Aorta (tissue), 5 donors: ENCODE results near the gene VWA2. TPM values are rescaled to one million over a fixed set of nuclear protein-coding genes. Genes with fewer than 3 reads are reported as not detected.

Experiments used
- ATAC-seq: fragments of 200-7000 bp; cut with Tn5 transposase; one replicate; pipeline ENCODE4 v1.9.1; 2022; ENCODE audit warnings: moderate library complexity; ENCODE audit not compliant: low FRiP score
- DNase-seq, 2 donors: peaks; one replicate each; pipeline ENCODE4 v3.0.0-alpha.2; 2020
- H3K27ac ChIP-seq, 2 donors: one replicate each; pipeline ENCODE4 v1.5.1; 2013; ENCODE audit warnings: low read length in 2 of 2, mild to moderate bottlenecking in 2 of 2, moderate library complexity in 2 of 2, control low read depth in 1 of 2, inconsistent platforms in 1 of 2, low read depth in 1 of 2
- H3K27me3 ChIP-seq, 2 donors: one replicate each; pipeline ENCODE4 v1.6.1; 2013; ENCODE audit warnings: control low read depth in 1 of 2, low read length in 1 of 2, mild to moderate bottlenecking in 1 of 2, moderate library complexity in 1 of 2; ENCODE audit not compliant: insufficient read depth in 2 of 2, control insufficient read depth in 1 of 2
- H3K36me3 ChIP-seq, 2 donors: one replicate each; pipeline ENCODE4 v1.6.1; 2013; ENCODE audit warnings: control low read depth in 1 of 2, low read length in 1 of 2, mild to moderate bottlenecking in 1 of 2; ENCODE audit not compliant: insufficient read depth in 2 of 2, control insufficient read depth in 1 of 2
- H3K4me1 ChIP-seq, 2 donors: one replicate each; pipeline ENCODE4 v1.6.1; 2013; ENCODE audit warnings: low read length in 2 of 2, control low read depth in 1 of 2, mild to moderate bottlenecking in 1 of 2, moderate library complexity in 1 of 2; ENCODE audit not compliant: insufficient read depth in 2 of 2, control insufficient read depth in 1 of 2
- H3K4me3 ChIP-seq, 2 donors: one replicate each; pipeline ENCODE4 v1.5.1; 2013; ENCODE audit warnings: low read length in 2 of 2, control low read depth in 1 of 2, mild to moderate bottlenecking in 1 of 2
- H3K9me3 ChIP-seq: one replicate; pipeline ENCODE4 v1.6.1; 2013; ENCODE audit warnings: mild to moderate bottlenecking, low read length; ENCODE audit not compliant: control insufficient read depth
- WGBS, 2 donors: extraction: QIAGEN DNeasy Blood & Tissue Kit; methylation state at CpG; one replicate each; pipeline ENCODE4 v1.1.7; 2013; 5-methylcytosine and 5-hydroxymethylcytosine counted together
- intact Hi-C, 2 donors: fragments of 100-400 bp; cut with DNase I; formaldehyde crosslinking; loops; one replicate each; pipeline versions ENCODE4 v1.14.2 to v1.15.0; 2022
- polyA plus RNA-seq, 2 donors: library from polyadenylated mRNA; stranded (reverse); fragments of 200-250 nt; gene quantifications; one replicate each; pipeline ENCODE4 v1.2.3, GENCODE V29; 2013
- total RNA-seq, 2 donors: library from RNA; stranded (reverse); fragmentation: NEBNext Ultra II Directional; extraction: Animal tissue kit (Norgen Biotek cat#: 25700); gene quantifications; one replicate each; pipeline ENCODE4 v1.2.1, GENCODE V29; 2021
- donor health status: healthy with polysubstance abuse.
- donor health status: Bipolar disorder and iron deficiency.
- donor health status: DM: no; HTN: no; CAD: no.
- donor health status: DM: no; HTN: no; CAD: no.
- donor health status: DM: yes; HTN: yes; CAD: no.

The VWA2 gene
- total and polyA plus RNA-seq, 4 donors = 0.13 to 0.45 TPM; not detected in 2

GRCh38 chr10:114212153-114212552 is 26.9 kb upstream of the VWA2 start:
- H3K4me1 ChIP-seq = peaks cover 0 to 2% of the 10 kb centered on the region in 2 donors
- H3K36me3 ChIP-seq = no peaks in the 10 kb centered on the region
- 83 to 88% methylated on average over 2 of the region's 2 CpGs for WGBS, 2 donors
- H3K27me3 ChIP-seq = no peaks in the 10 kb centered on the region
- no peak overlapping the region for H3K27ac ChIP-seq
- H3K4me3 ChIP-seq = no peak overlapping the region
- intact Hi-C loops = no loop called here
- H3K9me3 ChIP-seq = no peaks in the 10 kb centered on the region
- DNase-seq (no peak), ATAC-seq (no peak)

GRCh38 chr10:114215033-114215432 is 24.0 kb upstream of the VWA2 start:
- Histone ChIP-seq H3K4me3 (no peak overlapping the region), H3K9me3 (no peaks in the 10 kb centered on the region), H3K27me3 (no peaks in the 10 kb centered on the region), H3K36me3 (no peaks in the 10 kb centered on the region), H3K4me1 (peaks cover 0 to 2% of the 10 kb centered on the region in 2 donors), H3K27ac (no peak overlapping the region)
- 93 to 97% methylated on average over 1 of the region's 1 CpG for WGBS, 2 donors
- intact Hi-C loops = no loop called here
- no peak for ATAC-seq
- DNase-seq = no peak

- intact Hi-C loops = no loop called here
- no peaks in the 10 kb centered on the region for H3K27me3 ChIP-seq
- no peaks in the 10 kb centered on the region for H3K4me1 ChIP-seq
- no peaks in the 10 kb centered on the region for H3K9me3 ChIP-seq
- no peaks in the 10 kb centered on the region for H3K36me3 ChIP-seq
- no peak overlapping the region for H3K27ac ChIP-seq
- no peak for DNase-seq
- WGBS, 2 donors = 66 to 67% methylated on average over 2 of the region's 2 CpGs
- H3K4me3 ChIP-seq = no peak overlapping the region
- ATAC-seq = no peak
These were observed 18.8 kb upstream of the VWA2 start for GRCh38 chr10:114220281-114220680.

GRCh38 chr10:114221235-114221634 is 17.8 kb upstream of the VWA2 start:
- Histone ChIP-seq H3K4me1 (no peaks in the 10 kb centered on the region), H3K9me3 (no peaks in the 10 kb centered on the region), H3K4me3 (no peak overlapping the region), H3K27ac (no peak overlapping the region), H3K36me3 (no peaks in the 10 kb centered on the region), H3K27me3 (no peaks in the 10 kb centered on the region)
- DNase-seq = no peak
- ATAC-seq = no peak
- intact Hi-C loops = no loop called here
- WGBS, 2 donors = 86 to 92% methylated on average over 4 of the region's 4 CpGs

- intact Hi-C loops = no loop called here
- no peaks in the 10 kb centered on the region for H3K9me3 ChIP-seq
- H3K36me3 ChIP-seq = no peaks in the 10 kb centered on the region
- H3K4me1 ChIP-seq = no peaks in the 10 kb centered on the region
- DNase-seq (no peak), ATAC-seq (no peak)
- no peak overlapping the region for H3K27ac ChIP-seq
- 80 to 83% methylated on average over 4 of the region's 4 CpGs for WGBS, 2 donors
- H3K4me3 ChIP-seq = no peak overlapping the region
- H3K27me3 ChIP-seq = no peaks in the 10 kb centered on the region
These were observed 16.0 kb upstream of the VWA2 start for GRCh38 chr10:114223066-114223465.

GRCh38 chr10:114228156-114228555 is 10.9 kb upstream of the VWA2 start:
- Histone ChIP-seq H3K9me3 (no peaks in the 10 kb centered on the region), H3K4me1 (no peaks in the 10 kb centered on the region), H3K27ac (no peak overlapping the region), H3K27me3 (no peaks in the 10 kb centered on the region), H3K4me3 (no peak overlapping the region), H3K36me3 (no peaks in the 10 kb centered on the region)
- ATAC-seq (no peak), DNase-seq (no peak)
- 64 to 65% methylated on average over 3 of the region's 3 CpGs for WGBS, 2 donors
- intact Hi-C loops = no loop called here

GRCh38 chr10:114232561-114233176 is 6.4 kb upstream of the VWA2 start:
- no peaks in the 10 kb centered on the region for H3K4me1 ChIP-seq
- H3K27me3 ChIP-seq = peaks cover 2 to 3% of the 10 kb centered on the region in 2 donors
- intact Hi-C loops = no loop called here
- DNase-seq (no peak), ATAC-seq (no peak)
- no peak overlapping the region for H3K27ac ChIP-seq
- 50 to 56% methylated on average over 4 of the region's 4 CpGs for WGBS, 2 donors
- H3K4me3 ChIP-seq = no peak overlapping the region
- H3K36me3 ChIP-seq = no peaks in the 10 kb centered on the region
- no peaks in the 10 kb centered on the region for H3K9me3 ChIP-seq

- ATAC-seq (no peak), DNase-seq (no peak)
- Histone ChIP-seq H3K27ac (no peak overlapping the region), H3K27me3 (peaks cover 2 to 3% of the 10 kb centered on the region in 2 donors), H3K4me1 (no peaks in the 10 kb centered on the region), H3K9me3 (no peaks in the 10 kb centered on the region), H3K36me3 (no peaks in the 10 kb centered on the region), H3K4me3 (no peak overlapping the region)
- intact Hi-C loops = no loop called here
- WGBS, 2 donors = 60 to 65% methylated on average over 6 of the region's 6 CpGs
These were observed 5.6 kb upstream of the VWA2 start for GRCh38 chr10:114233482-114233881.

- no peak for DNase-seq
- intact Hi-C loops = no loop called here
- Histone ChIP-seq H3K4me3 (no peak overlapping the region), H3K4me1 (no peaks in the 10 kb centered on the region), H3K27me3 (peaks cover 2 to 3% of the 10 kb centered on the region in 2 donors), H3K36me3 (no peaks in the 10 kb centered on the region), H3K27ac (no peak overlapping the region), H3K9me3 (no peaks in the 10 kb centered on the region)
- no peak for ATAC-seq
These were observed 4.9 kb upstream of the VWA2 start for GRCh38 chr10:114234132-114234531.
